DMS 273 (cell line): Measurements from ENCODE around the gene THSD4.
"Not testable (repeated sequence)": the region's sequence is repeated elsewhere in the genome, so short reads cannot be mapped to it uniquely, and the experiment has no call there.

ENCODE experiments used
- DNase-seq: peaks from one replicate; lab custom pipeline; 2025; ENCODE audit not compliant: unreplicated experiment; lab: John Stamatoyannopoulos, UW

The THSD4 gene

GRCh38 chr15:71342658-71343057, 227.4 kb downstream of the THSD4 start:
- DNase-seq, result no peak

- DNase-seq, result no peak
These were observed 229.0 kb downstream of the THSD4 start for GRCh38 chr15:71344316-71344715.

GRCh38 chr15:71345186-71345585, 229.9 kb downstream of the THSD4 start:
- no peak for DNase-seq

- DNase-seq, result no peak
These were observed 231.2 kb downstream of the THSD4 start for GRCh38 chr15:71346464-71346863.

- DNase-seq, result no peak
These were observed 233.3 kb downstream of the THSD4 start for GRCh38 chr15:71348597-71348996.

GRCh38 chr15:71349336-71349735, 234.1 kb downstream of the THSD4 start:
- DNase-seq, result no peak

- DNase-seq, result no peak
These were observed 234.7 kb downstream of the THSD4 start for GRCh38 chr15:71349736-71350526.

- no peak for DNase-seq
These were observed 235.5 kb downstream of the THSD4 start for GRCh38 chr15:71350622-71351378.

- no peak for DNase-seq
These were observed 236.9 kb downstream of the THSD4 start for GRCh38 chr15:71352125-71352524.

GRCh38 chr15:71352765-71353164, 237.5 kb downstream of the THSD4 start:
- DNase-seq, result no peak

- DNase-seq, result no peak
These were observed 237.9 kb downstream of the THSD4 start for GRCh38 chr15:71353171-71353570.

- no peak for DNase-seq
These were observed 240.0 kb downstream of the THSD4 start for GRCh38 chr15:71355268-71355667.

- peak; percentile 34 for DNase-seq
These were observed 242.1 kb downstream of the THSD4 start for GRCh38 chr15:71357321-71357732.

GRCh38 chr15:71357967-71358366, 242.7 kb downstream of the THSD4 start:
- no peak for DNase-seq

GRCh38 chr15:71359246-71359645, 244.0 kb downstream of the THSD4 start:
- DNase-seq, result no peak

- no peak for DNase-seq
These were observed 247.3 kb downstream of the THSD4 start for GRCh38 chr15:71362556-71362955.

GRCh38 chr15:71362987-71363968, 248.0 kb downstream of the THSD4 start:
- DNase-seq, result no peak

- DNase-seq, result peak; percentile 23
These were observed 248.9 kb downstream of the THSD4 start for GRCh38 chr15:71364117-71364584.

GRCh38 chr15:71366522-71366921, 251.3 kb downstream of the THSD4 start:
- DNase-seq, result no peak

- DNase-seq, result no peak
These were observed 251.7 kb downstream of the THSD4 start for GRCh38 chr15:71366926-71367325.

- not testable (repeated sequence) for DNase-seq
These were observed 252.5 kb downstream of the THSD4 start for GRCh38 chr15:71367737-71368136.
